GM13977 (cell line): ENCODE results near the gene OSBPL7.

Experiments
- DNase-seq: peaks from one replicate; pipeline ENCODE4 v3.0.0; 2012; ENCODE audit warnings: low spot score
- in situ Hi-C: fragments of 300-500 bp; cut with MboI; formaldehyde crosslinking; loops from one replicate; pipeline ENCODE4 v1.12.0; 2022; ENCODE audit warnings: low sequenced_read_pairs, low pct_unique_long_range_greater_than_20kb, mixed read lengths, inconsistent platforms; ENCODE audit not compliant: unreplicated experiment
- TF ChIP-seq, protein P1 (sequence below): IDR thresholded peaks from 2 replicates; pipeline ENCODE4 v1.5.1; 2012; ENCODE audit warnings: mild to moderate bottlenecking, control low read depth; ENCODE audit not compliant: insufficient read depth; ENCODE audit errors: extremely low read depth, missing control alignments

OSBPL7 gene

GRCh38 chr17:47837401-47838039, 15.9 kb upstream of the OSBPL7 start:
- TF ChIP-seq, protein P1, sequence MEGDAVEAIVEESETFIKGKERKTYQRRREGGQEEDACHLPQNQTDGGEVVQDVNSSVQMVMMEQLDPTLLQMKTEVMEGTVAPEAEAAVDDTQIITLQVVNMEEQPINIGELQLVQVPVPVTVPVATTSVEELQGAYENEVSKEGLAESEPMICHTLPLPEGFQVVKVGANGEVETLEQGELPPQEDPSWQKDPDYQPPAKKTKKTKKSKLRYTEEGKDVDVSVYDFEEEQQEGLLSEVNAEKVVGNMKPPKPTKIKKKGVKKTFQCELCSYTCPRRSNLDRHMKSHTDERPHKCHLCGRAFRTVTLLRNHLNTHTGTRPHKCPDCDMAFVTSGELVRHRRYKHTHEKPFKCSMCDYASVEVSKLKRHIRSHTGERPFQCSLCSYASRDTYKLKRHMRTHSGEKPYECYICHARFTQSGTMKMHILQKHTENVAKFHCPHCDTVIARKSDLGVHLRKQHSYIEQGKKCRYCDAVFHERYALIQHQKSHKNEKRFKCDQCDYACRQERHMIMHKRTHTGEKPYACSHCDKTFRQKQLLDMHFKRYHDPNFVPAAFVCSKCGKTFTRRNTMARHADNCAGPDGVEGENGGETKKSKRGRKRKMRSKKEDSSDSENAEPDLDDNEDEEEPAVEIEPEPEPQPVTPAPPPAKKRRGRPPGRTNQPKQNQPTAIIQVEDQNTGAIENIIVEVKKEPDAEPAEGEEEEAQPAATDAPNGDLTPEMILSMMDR: no peak
- in situ Hi-C loops: no loop called here
- no peak for DNase-seq

DNA sequence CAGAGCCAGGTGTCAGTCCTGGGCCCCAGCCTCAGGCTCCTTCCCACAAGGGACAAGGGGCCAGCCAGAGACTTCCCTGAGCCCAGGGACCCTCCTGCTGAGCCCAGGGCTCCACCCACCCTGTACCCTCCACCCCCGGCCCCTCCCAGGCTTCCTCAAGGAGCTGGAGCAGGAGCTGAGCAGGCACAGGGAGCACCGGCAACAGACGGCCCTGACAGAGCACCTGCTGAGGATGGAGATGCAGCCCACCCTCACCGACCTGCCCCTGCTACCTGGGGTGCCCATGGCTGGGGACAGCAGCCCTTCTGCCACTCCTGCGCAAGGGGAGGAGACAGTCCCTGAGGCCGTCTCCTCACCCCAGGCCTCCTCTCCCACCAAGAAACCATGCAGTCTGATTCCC, 15.0 kb upstream of the OSBPL7 start:
- TF ChIP-seq, protein P1: no peak
- in situ Hi-C loops: no loop called here
- DNase-seq: no peak

DNA sequence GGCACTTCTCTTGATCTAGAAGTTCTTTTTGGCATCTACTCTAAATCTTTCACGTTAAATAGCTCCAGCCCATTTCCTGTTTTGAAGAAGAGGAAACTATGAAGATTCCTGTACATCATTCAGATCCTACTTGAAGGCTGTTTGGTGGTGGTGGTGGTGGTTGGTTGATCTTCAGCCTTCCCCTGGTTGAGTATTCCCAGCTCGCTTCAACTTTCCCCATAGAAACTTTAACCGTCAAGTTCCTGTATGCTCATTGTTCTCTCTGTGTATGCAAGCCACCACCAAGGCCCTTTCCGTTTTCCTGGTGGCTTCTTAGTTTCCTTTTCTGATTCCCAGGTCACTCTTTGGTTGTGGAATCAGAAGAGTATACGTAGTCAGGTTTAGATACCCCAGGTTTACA, 13.2 kb upstream of the OSBPL7 start:
- TF ChIP-seq, protein P1: no peak
- in situ Hi-C loops: no loop called here
- DNase-seq: no peak

DNA sequence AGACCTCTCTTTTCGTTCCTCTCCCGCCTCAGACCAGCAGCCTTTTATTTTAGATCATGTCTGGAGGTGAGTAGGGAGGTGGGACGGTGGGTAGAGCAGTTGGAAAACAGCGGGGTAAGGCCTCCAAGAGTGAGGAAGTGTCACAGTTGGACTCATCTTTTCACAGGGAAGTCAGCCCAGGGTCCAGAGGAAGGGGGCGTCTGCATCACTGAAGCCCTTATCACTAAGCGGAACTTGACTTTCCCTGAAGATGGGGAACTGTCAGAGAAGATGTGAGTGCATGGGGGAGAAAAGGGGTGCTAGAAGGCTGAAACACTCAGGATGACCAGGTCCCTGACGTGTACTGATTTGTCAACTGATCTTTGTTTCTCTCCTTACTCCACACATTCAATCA, 10.3 kb upstream of the OSBPL7 start:
- no peak for DNase-seq
- in situ Hi-C loops: no loop called here
- TF ChIP-seq, protein P1: no peak

- TF ChIP-seq, protein P1: peak; percentile 30
- DNase-seq: peak; percentile 97
- in situ Hi-C loops: no loop called here
Measured at GRCh38 chr17:47831003-47831933, 9.7 kb upstream of the OSBPL7 start, which contains the start of the genes LRRC46 and MRPL10. Gene LRRC46 (plus strand): TSS chr17:47831670. CDS start chr17:47831990, 320 bp downstream. Gene MRPL10 (minus strand): TSS chr17:47831541. CDS start chr17:47831511, 30 bp downstream.

DNA sequence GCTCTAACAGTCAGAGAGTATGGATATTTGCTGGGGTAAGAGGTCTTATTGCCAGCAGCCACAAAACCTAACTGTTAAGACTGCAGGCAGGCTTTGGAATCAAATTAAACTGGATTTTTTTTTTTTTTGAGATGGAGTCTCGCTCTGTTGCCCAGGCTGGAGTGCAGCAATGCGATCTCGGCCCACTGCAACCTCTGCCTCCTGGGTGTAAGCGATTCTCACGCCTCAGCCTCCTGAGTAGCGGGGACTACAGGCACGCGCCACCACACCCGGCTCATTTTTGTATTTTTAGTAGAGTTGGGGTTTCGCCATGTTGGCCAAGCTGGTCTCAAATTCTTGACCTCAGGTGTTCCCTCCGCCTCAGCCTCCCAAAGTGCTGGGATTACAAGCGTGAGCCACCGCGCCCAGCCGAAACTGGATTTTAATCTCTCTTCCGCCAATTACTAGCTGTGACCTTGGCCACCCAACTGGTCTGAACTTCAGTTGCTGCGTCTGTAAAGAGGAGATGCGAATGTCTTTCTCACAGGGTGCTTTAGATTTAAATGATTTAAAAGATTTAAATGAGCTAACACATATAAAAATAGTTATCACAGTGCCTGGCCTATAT, 8.9 kb upstream of the OSBPL7 start:
- DNase-seq: no peak
- TF ChIP-seq, protein P1: no peak
- in situ Hi-C loops: no loop called here
